Stimulated activated memory B cell treated with anti-CD40 and anti-IgM and Interleukin-4, amounts not matched to agents 10 μg/mL and 1 μg/mL and 100 μg/mL, for 72 hours (primary cell): ENCODE data around the gene HSD17B14.
"Not testable (repeated sequence)": the region's sequence is repeated elsewhere in the genome, so short reads cannot be mapped to it uniquely, and the experiment has no call there.

ENCODE experiments used
- ATAC-seq: fragments of 150-1000 bp; cut with Tn5 transposase; 2 replicates; pipeline ENCODE4 v1.10.0; 2021
- H3K27ac Mint-ChIP-seq: one replicate; pipeline ENCODE4 v1.8.0; 2022; ENCODE audit warnings: mild to moderate bottlenecking, mixed read lengths
- H3K27me3 Mint-ChIP-seq: one replicate; pipeline ENCODE4 v1.8.0; 2022; ENCODE audit warnings: mixed read lengths
- H3K36me3 Mint-ChIP-seq: one replicate; pipeline ENCODE4 v1.8.0; 2022; ENCODE audit warnings: mixed read lengths
- H3K4me1 Mint-ChIP-seq: one replicate; pipeline ENCODE4 v1.8.0; 2022; ENCODE audit warnings: mixed read lengths
- H3K4me3 Mint-ChIP-seq: one replicate; pipeline ENCODE4 v1.8.0; 2022; ENCODE audit warnings: mild to moderate bottlenecking, moderate library complexity, mixed read lengths
- H3K9me3 Mint-ChIP-seq: one replicate; pipeline ENCODE4 v1.8.0; 2022; ENCODE audit warnings: mixed read lengths

HSD17B14 gene

GRCh38 chr19:48872182-48872883 is 36.0 kb upstream of the HSD17B14 start, which contains the start of gene PPP1R15A:
TSS of gene PPP1R15A (plus strand) at chr19:48872421. CDS start at chr19:48873234, 813 bp downstream.
- Mint-ChIP-seq H3K4me1 (peaks cover 38% of the 10 kb centered on the region), H3K27me3 (peaks cover 13% of the 10 kb centered on the region), H3K27ac (peak within 1 kb of the TSS; percentile 100), H3K36me3 (peaks cover 43% of the 10 kb centered on the region), H3K9me3 (no peaks in the 10 kb centered on the region), H3K4me3 (peak within 1 kb of the TSS; percentile 99)
- ATAC-seq: peak; percentile 72

GRCh38 chr19:48871471-48872181 is 35.3 kb upstream of the HSD17B14 start:
- Mint-ChIP-seq H3K4me1 (peaks cover 40% of the 10 kb centered on the region), H3K36me3 (peaks cover 43% of the 10 kb centered on the region), H3K27ac (peak overlapping the region; percentile 100), H3K27me3 (peaks cover 20% of the 10 kb centered on the region), H3K4me3 (peak overlapping the region; percentile 99)
- H3K9me3 Mint-ChIP-seq, ATAC-seq: not testable (repeated sequence)

- Mint-ChIP-seq H3K36me3 (peaks cover 28% of the 10 kb centered on the region), H3K9me3 (no peaks in the 10 kb centered on the region), H3K27ac (no peak overlapping the region), H3K27me3 (peaks cover 33% of the 10 kb centered on the region), H3K4me1 (peaks cover 36% of the 10 kb centered on the region), H3K4me3 (no peak overlapping the region)
- ATAC-seq: no peak
These were observed 33.8 kb upstream of the HSD17B14 start for GRCh38 chr19:48870048-48870447.

GRCh38 chr19:48868114-48868886 is 32.0 kb upstream of the HSD17B14 start, which contains the start of gene PLEKHA4:
TSS of gene PLEKHA4 (minus strand) at chr19:48868617. CDS start at chr19:48867620, 997 bp downstream.
- peaks cover 10% of the 10 kb centered on the region for H3K36me3 Mint-ChIP-seq
- no peak for ATAC-seq
- H3K4me3 Mint-ChIP-seq: no peak within 1 kb of the TSS
- H3K27ac Mint-ChIP-seq: peak within 1 kb of the TSS; percentile 7
- H3K9me3 Mint-ChIP-seq: no peaks in the 10 kb centered on the region
- peaks cover 34% of the 10 kb centered on the region for H3K27me3 Mint-ChIP-seq
- H3K4me1 Mint-ChIP-seq: peaks cover 22% of the 10 kb centered on the region

GRCh38 chr19:48867746-48868113 is 31.4 kb upstream of the HSD17B14 start:
- Mint-ChIP-seq H3K36me3 (peaks cover 6% of the 10 kb centered on the region), H3K4me1 (peaks cover 20% of the 10 kb centered on the region), H3K27ac (peak overlapping the region; percentile 7), H3K27me3 (peaks cover 34% of the 10 kb centered on the region), H3K4me3 (no peak overlapping the region), H3K9me3 (no peaks in the 10 kb centered on the region)
- no peak for ATAC-seq

GRCh38 chr19:48867123-48867745 is 30.9 kb upstream of the HSD17B14 start:
- peaks cover 34% of the 10 kb centered on the region for H3K27me3 Mint-ChIP-seq
- H3K36me3 Mint-ChIP-seq: peaks cover 1% of the 10 kb centered on the region
- H3K9me3 Mint-ChIP-seq: no peaks in the 10 kb centered on the region
- peaks cover 20% of the 10 kb centered on the region for H3K4me1 Mint-ChIP-seq
- H3K27ac Mint-ChIP-seq: no peak overlapping the region
- H3K4me3 Mint-ChIP-seq: no peak overlapping the region
- ATAC-seq: no peak

GRCh38 chr19:48866692-48867091 is 30.4 kb upstream of the HSD17B14 start:
- H3K27me3 Mint-ChIP-seq: peaks cover 34% of the 10 kb centered on the region
- H3K27ac Mint-ChIP-seq: no peak overlapping the region
- no peaks in the 10 kb centered on the region for H3K9me3 Mint-ChIP-seq
- no peak for ATAC-seq
- no peaks in the 10 kb centered on the region for H3K36me3 Mint-ChIP-seq
- no peak overlapping the region for H3K4me3 Mint-ChIP-seq
- H3K4me1 Mint-ChIP-seq: peaks cover 20% of the 10 kb centered on the region

GRCh38 chr19:48862827-48863226 is 26.5 kb upstream of the HSD17B14 start:
- Mint-ChIP-seq H3K4me1 (peaks cover 20% of the 10 kb centered on the region), H3K4me3 (no peak overlapping the region), H3K27ac (no peak overlapping the region), H3K27me3 (peaks cover 26% of the 10 kb centered on the region), H3K9me3 (no peaks in the 10 kb centered on the region), H3K36me3 (no peaks in the 10 kb centered on the region)
- no peak for ATAC-seq

GRCh38 chr19:48861313-48861712 is 25.0 kb upstream of the HSD17B14 start:
- Mint-ChIP-seq H3K9me3 (no peaks in the 10 kb centered on the region), H3K27ac (no peak overlapping the region), H3K36me3 (no peaks in the 10 kb centered on the region), H3K4me3 (no peak overlapping the region), H3K4me1 (peaks cover 13% of the 10 kb centered on the region), H3K27me3 (peaks cover 11% of the 10 kb centered on the region)
- no peak for ATAC-seq

- Mint-ChIP-seq H3K36me3 (no peaks in the 10 kb centered on the region), H3K4me1 (peaks cover 11% of the 10 kb centered on the region), H3K9me3 (no peaks in the 10 kb centered on the region), H3K27ac (peak overlapping the region; percentile 75), H3K27me3 (no peaks in the 10 kb centered on the region), H3K4me3 (peak overlapping the region; percentile 84)
- ATAC-seq: peak; percentile 56
These were observed 23.7 kb upstream of the HSD17B14 start for GRCh38 chr19:48859711-48860572.

GRCh38 chr19:48858984-48859710 is 22.9 kb upstream of the HSD17B14 start:
- ATAC-seq: peak; percentile 86
- Mint-ChIP-seq H3K9me3 (no peaks in the 10 kb centered on the region), H3K36me3 (no peaks in the 10 kb centered on the region), H3K4me1 (peaks cover 11% of the 10 kb centered on the region), H3K27ac (peak overlapping the region; percentile 75), H3K4me3 (peak overlapping the region; percentile 84), H3K27me3 (no peaks in the 10 kb centered on the region)

- H3K4me1 Mint-ChIP-seq: peaks cover 11% of the 10 kb centered on the region
- no peak overlapping the region for H3K27ac Mint-ChIP-seq
- no peaks in the 10 kb centered on the region for H3K36me3 Mint-ChIP-seq
- no peak for ATAC-seq
- no peak overlapping the region for H3K4me3 Mint-ChIP-seq
- no peaks in the 10 kb centered on the region for H3K9me3 Mint-ChIP-seq
- no peaks in the 10 kb centered on the region for H3K27me3 Mint-ChIP-seq
These were observed 20.6 kb upstream of the HSD17B14 start for GRCh38 chr19:48856921-48857320.

GRCh38 chr19:48854103-48854502 is 17.8 kb upstream of the HSD17B14 start:
- Mint-ChIP-seq H3K4me3 (no peak overlapping the region), H3K36me3 (no peaks in the 10 kb centered on the region), H3K27me3 (no peaks in the 10 kb centered on the region), H3K4me1 (peaks cover 7% of the 10 kb centered on the region), H3K27ac (no peak overlapping the region), H3K9me3 (no peaks in the 10 kb centered on the region)
- ATAC-seq: no peak

GRCh38 chr19:48853483-48853882 is 17.2 kb upstream of the HSD17B14 start:
- Mint-ChIP-seq H3K4me3 (no peak overlapping the region), H3K36me3 (no peaks in the 10 kb centered on the region), H3K27ac (no peak overlapping the region), H3K4me1 (peaks cover 1% of the 10 kb centered on the region), H3K27me3 (no peaks in the 10 kb centered on the region), H3K9me3 (no peaks in the 10 kb centered on the region)
- no peak for ATAC-seq
